CD4-positive, alpha-beta T cell treated with Interleukin-10 for 1 hour (primary cell): ENCODE data around the gene APBB2.
A peak's percentile ranks its signal among the peaks of the same experiment; 100 is the strongest.
"Not testable (repeated sequence)": the region's sequence is repeated elsewhere in the genome, so short reads cannot be mapped to it uniquely, and the experiment has no call there.

Experiments
- DNase-seq: peaks from one replicate; pipeline ENCODE4 v3.0.0-alpha.2; 2020

The APBB2 gene

DNA sequence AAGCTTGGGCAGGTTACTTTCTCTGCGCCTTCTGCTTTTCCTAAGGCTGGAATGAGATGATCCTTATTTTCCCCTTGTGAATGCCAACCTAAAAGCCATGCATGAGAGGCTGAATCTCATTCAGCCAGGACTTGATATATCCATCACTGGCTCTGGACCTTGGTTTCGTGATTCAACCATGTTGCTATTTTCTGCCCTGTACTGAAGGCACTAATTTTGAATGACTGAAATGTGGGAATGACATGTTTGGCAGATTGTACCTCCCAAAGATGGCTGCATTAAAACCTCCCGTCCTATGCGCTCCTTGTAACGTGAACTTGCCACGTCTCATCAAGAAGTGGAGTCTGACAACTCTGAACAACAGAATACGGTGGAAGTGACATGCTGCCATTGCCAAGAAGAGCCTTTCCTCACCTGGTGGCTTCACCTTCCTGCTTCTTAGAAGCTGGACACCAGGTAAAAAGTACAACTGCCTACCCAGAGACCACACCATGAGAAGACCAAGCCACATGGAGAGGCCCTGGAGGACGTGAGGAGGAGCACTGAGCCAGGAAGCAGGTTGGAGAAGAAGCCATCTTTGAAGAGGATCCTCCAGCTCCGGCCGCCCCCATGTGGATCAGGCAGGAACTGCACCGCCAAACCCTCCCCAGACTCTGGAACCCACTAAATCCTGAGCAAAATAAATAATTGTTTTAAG lies 290.1 kb downstream of the APBB2 start:
- peak; percentile 56 for DNase-seq

DNA sequence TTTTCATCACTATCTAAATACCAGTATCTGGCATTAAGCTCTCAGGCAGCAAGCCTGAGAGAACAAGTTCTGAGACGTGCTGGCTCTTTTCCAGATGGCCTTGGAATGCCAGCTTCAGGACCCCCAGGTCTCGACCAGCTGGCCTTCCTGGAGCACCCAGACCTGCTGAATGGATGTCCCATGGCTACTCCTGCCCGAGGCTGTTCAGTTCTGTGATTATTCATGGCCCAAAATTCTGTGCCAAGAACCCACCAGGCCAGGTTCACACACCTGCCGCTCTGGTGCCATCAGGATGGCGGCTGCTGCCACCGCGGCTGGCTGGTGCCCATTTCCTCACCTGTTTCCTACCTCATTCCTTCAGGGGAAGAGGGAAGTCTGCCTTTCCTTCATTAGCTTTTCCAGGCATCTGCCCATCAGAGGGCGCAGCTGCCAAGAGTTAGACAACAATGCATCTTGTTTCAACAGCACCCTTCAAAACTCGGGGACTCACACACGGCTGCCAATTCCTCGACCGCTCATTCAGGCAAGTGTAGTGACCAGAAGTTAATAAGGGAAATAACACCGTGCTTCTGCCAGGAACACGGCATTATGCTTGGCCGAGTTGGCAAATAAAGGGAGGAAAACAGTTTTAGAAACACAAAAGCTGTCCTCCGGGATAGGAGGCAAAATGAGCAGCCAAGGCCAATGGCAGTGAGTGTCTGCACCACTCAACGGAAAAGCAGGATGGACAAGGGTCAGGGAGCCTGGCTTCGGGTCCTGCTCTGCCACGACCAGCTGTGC lies 290.8 kb downstream of the APBB2 start:
- no peak for DNase-seq

- not testable (repeated sequence) for DNase-seq
Observed at GRCh38 chr4:40919976-40920375, 294.4 kb downstream of the APBB2 start.

GRCh38 chr4:40918330-40918729 lies 296.0 kb downstream of the APBB2 start:
- DNase-seq, result no peak

DNA sequence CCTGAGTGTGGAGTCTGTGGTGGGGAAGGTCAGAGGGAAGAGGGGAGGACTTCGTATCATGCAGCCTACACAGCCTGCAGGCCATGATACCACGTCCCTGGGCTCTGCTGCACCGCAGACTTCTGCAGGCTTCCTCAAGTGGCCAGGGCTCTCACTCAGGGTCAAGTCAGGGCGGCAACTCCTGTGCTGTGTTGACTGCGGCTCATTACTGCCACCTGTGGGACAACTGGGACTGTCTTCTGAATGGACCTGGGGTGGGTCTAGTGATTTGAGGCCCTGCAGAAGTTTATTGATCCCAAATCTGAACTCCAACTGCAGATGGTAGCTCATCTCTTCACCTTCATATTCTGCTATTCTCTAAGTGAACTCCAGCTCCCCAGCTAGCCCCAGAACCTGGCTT lies 297.5 kb downstream of the APBB2 start:
- no peak for DNase-seq

DNA sequence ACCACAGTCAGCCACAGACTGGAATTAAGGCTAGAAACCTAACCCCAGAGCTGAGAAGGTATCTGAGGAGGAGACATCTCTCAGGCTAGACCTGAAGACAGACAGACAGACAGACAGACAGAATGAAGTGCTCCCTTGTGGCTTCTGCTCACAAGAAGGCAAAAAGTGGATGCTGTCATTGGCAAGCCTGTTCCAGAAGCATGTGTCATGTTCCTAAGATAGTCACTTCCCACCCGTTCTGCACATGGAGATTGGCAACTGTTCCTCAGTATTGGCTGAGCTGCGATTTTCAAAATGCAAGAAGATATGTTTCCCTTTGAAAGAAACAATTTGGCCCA lies 298.2 kb downstream of the APBB2 start:
- DNase-seq, result no peak

DNA sequence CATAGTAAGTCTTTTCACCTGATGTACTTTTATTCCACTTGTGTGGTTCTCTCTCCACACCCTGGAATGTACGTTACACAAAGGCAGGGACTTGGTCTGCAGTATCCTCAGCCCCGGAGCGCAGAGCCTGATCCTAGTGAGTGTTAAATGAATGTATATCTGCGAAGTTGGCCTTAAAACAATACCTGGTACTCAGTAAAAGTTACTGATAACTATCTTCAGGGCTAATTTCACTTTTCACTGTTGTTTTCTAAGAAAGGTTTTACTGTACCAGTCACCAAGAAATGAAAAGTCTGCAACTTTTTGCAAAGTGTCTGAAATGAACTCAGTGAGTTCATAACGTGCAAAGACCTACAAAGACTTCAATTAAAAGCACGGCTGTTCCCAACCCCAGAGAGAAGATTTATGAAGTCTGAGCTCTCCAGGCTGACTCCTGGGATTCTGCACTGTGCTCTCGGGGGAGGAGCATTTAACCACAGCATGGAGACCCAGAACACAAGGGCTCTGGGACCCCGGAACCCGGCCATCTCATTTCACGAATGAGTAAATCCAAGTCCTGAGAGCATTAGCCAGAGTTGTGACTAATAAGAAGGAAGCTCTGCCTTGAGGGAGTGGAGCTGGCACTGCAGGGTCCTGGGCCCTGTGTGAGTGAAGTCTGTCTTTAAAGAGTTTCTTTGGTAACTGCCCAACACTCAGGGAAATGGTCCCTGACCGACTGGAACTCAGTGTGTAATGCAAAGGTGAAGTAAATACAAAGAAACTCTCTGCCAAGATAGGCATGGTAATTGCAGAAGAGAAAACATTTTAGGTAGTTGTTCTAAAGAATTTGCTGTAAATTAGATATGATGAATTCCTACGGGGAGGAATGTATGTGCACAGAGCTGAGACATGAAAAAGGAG lies 298.8 kb downstream of the APBB2 start:
- DNase-seq, result no peak

DNA sequence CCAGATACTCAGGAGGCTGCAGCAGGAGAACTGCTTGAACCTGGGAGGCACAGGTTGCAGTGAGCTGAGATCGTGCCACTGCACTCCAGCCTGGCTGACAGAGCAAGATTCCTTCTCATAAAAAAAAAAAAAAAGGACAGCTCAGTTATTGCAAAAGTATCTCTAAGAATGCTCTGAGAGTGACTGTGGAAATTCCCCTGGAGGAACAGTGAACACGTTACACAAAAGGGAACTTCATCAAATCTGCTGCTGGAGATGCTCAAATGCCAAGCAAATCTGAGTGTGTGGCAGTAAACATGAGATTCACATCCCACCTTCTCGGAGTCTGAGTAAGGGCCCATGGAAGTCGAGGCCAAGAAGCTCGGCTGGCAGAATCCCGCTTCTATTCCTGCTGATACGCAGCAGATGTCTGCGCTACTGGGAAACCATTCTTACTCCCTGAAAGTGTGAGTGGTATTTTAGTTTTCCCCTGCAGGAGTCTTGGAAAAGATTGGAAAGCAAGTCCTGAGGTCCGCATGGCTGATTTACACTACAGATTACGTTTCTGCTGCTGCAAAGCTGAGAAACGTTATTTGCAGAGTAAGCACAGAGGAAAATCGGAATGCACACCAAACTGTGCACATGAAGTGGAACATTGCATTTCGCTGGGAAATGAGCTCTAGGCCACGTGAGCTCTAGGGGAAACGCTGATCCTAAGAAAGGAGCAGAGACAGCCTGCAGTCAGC lies 301.7 kb downstream of the APBB2 start:
- no peak for DNase-seq

GRCh38 chr4:40910706-40911105 lies 303.6 kb downstream of the APBB2 start:
- no peak for DNase-seq

- DNase-seq, result no peak
Observed at GRCh38 chr4:40909363-40909876, 304.9 kb downstream of the APBB2 start.

GRCh38 chr4:40908702-40909362 lies 305.5 kb downstream of the APBB2 start:
- DNase-seq, result peak; percentile 62

DNA sequence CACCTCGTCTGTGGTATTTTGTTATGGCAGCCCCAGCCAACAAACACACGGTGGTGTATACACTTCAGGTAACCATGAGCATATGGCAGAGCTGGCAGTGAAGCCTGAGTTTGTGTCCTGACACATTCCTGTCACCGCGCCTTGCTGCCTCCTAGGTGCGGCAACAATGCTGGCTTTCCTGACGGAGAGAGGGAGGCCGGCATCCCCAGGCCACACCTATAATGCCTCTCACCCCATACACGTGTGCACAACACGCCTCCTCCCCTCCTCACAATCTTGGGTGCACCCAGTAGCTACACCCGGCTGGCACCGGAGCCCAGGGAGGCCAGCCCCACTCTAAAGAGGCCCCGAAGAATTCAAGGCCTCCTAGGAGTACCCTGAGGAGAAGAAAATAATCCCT lies 306.0 kb downstream of the APBB2 start:
- no peak for DNase-seq

DNA sequence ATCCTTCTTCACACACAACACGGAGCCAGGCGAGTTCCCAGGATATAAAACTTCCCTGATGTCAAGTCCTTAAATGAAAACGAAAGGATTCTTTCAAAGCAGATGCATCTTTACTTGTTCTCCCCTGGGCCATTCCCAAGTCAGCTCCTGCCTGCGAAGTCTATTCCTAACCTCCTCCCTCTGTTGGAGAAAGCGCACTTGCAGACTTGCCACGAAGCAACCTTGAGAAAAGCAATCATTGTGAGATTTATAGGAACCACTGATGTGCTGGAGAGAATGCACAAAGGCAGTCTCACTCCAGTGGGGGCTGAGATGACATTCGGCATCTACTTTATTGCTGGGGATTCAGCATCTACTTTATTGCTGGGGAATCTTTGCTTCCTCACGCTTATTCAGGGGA lies 308.9 kb downstream of the APBB2 start:
- no peak for DNase-seq

GRCh38 chr4:40900531-40900930 lies 313.8 kb downstream of the APBB2 start:
- DNase-seq, result not testable (repeated sequence)

DNA sequence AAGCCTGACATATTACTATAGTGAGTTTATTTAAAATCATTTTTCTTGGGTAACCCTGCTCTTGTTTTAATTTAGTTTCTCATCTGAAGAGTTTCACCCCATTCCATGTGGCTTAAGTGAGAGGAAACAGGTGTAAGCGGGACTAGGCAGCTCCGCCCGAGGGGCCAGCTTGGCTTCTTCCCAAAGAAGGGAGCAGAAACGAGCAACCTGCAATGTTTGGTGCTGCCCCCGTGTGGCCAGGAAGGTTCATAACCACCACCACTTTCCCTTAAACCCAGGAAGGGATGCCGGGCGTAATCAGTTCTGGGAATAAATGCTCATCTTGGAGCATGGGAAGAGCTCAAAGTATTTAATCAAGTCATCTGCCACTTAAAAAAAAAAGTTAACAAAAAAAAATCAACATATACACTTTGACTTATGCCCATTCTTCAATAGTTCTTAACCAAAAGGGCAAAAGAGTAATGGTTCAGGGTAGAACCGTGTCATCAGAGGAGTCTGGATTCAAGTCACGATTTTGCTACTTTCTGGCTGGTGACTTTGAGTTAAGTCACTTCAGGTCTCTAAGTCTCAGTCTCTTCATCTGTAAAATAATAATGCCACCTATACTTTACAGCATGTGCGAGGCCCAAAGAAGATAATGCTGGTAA lies 316.7 kb downstream of the APBB2 start:
- DNase-seq, result peak; percentile 43

DNA sequence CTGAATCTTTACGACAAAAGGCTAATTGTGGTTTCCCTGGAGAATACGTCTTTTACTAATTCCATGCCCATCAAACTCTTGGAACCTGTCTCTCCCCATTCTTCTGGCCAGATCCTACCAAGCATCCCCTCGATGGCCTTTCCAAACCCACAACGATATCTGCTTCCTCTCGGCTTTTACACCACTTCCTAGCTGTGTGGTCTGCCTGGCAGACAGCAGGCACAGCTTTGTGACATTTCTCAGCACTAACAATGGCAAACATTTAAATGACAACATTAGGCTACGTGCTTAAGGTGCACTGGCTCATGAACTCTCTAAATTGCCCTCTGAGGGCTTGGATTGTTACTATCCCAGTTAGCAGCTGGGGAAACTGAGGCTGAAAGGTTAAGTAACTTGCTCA lies 323.6 kb downstream of the APBB2 start:
- no peak for DNase-seq

GRCh38 chr4:40890199-40890598 lies 324.1 kb downstream of the APBB2 start:
- no peak for DNase-seq

DNA sequence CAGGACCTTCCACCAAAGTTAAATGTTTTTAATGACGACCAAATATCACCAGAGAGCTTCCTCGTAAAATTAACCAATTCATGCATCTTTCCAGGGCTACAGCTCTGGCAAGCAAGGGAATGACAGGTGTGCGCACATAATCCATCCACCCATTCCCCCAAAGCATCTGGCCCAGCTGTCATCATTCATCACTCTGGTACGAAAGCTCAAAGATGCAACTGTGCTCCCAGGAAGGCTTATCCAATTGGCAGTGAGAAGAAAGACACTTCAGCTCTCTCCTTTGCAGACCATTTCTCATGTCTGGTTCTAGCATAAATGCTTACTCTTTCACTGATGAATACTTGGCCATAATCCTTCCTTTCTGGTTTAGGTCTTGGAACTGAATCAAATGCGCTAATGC lies 325.4 kb downstream of the APBB2 start:
- DNase-seq, result no peak

- DNase-seq, result no peak
Observed at GRCh38 chr4:40887764-40888131, 326.6 kb downstream of the APBB2 start.

DNA sequence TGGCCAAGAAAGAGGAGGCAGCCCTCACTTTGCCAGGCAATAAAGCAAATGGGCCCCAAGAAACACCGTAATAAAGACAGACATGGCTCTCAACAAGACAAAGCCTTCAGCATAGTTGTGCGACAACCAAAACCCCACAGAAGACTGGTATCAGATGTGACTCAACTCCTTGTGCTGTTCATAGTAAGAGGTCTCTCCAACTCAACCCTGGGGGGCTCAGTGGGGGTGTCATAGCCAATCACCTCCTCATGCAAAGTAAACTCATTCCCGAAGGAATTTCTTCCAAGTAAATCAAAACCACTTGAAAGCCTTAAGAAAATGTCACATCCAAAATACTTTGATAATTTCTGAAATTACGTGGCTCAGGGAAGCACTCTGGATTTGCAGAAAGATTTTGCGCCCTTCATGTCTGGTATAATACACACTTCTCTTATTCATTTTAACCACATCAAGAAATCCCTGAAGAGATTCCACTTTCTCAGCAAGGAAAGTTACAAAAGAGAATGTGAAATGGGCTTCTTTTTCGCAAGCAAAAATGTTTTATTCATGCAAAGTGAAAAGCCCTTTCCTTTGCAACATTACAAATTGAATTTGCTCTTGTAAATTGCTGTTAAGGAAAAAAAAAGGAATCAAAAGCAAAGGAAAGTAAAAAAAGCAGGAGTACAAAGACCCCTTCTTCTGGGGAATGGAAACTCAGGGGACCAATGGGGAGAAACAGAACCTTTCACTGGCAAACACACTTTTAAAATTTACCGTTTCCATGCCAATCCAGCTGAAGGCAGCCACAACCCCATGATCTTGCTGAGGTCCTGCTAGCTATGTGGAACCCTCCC lies 327.2 kb downstream of the APBB2 start:
- DNase-seq, result no peak

GRCh38 chr4:40881851-40882250 lies 332.5 kb downstream of the APBB2 start:
- no peak for DNase-seq
